Panc1 (cell line): ENCODE results near the gene PLXNB1. TPM values are rescaled to one million over a fixed set of nuclear protein-coding genes. Genes with fewer than 3 reads are reported as not detected.

Source experiments
- ATAC-seq: fragments of 200-7000 bp; cut with Tn5 transposase; 2 replicates; pipeline ENCODE4 v1.9.1; 2020; ENCODE audit warnings: mild to moderate bottlenecking, moderate library complexity
- BruUV-seq: library from RNA; stranded (reverse); fragments of 400-500 nt; replicated peaks from 2 replicates; lab custom pipeline; 2021; lab: Mats Ljungman, UMichigan
- CTCF ChIA-PET: fragments of 300-600 bp; sonication (Branson Sonifier 250); formaldehyde crosslinking; loops from one replicate; lab custom pipeline; 2022; ENCODE audit warnings: antibody characterized with exemption; lab: Charles Lee
- POLR2A ChIA-PET: fragments of 300-600 bp; sonication (Branson Sonifier 250); formaldehyde crosslinking; loops from one replicate; lab custom pipeline; 2022; ENCODE audit warnings: antibody characterized with exemption; lab: Charles Lee
- DNase-seq: peaks from one replicate; pipeline ENCODE4 v3.0.0-alpha.2; 2010; ENCODE audit warnings: low read depth, low spot score
- H3K27ac ChIP-seq: 2 replicates; pipeline ENCODE4 v1.5.1; 2011; ENCODE audit warnings: mild to moderate bottlenecking, low read length, inconsistent platforms
- H3K27me3 ChIP-seq: fragments of 200-500 bp; sonication (Bioruptor generic); 2 replicates; pipeline ENCODE4 v1.6.0; 2014; ENCODE audit warnings: low read length, inconsistent platforms; ENCODE audit not compliant: control insufficient read depth, insufficient read depth
- H3K36me3 ChIP-seq: fragments of 200-500 bp; sonication (Bioruptor generic); 2 replicates; pipeline ENCODE4 v1.5.1; 2014; ENCODE audit warnings: inconsistent platforms, mild to moderate bottlenecking, low read length, moderate library complexity; ENCODE audit not compliant: control insufficient read depth, insufficient read depth
- H3K4me1 ChIP-seq: 2 replicates; pipeline ENCODE4 v1.5.1; 2011; ENCODE audit warnings: inconsistent platforms, mild to moderate bottlenecking, low read length, moderate library complexity; ENCODE audit not compliant: control insufficient read depth, insufficient read depth
- H3K4me3 ChIP-seq, 2 experiments: 2 replicates each; pipeline ENCODE4 v1.5.1; 2011 to 2012; ENCODE audit warnings: low read depth in 2 of 2, low read length in 2 of 2, mild to moderate bottlenecking in 2 of 2, inconsistent platforms in 1 of 2, moderate library complexity in 1 of 2
- H3K9me3 ChIP-seq: fragments of 200-500 bp; sonication (Bioruptor generic); 2 replicates; pipeline ENCODE4 v1.5.1; 2014; ENCODE audit warnings: low read depth, mild to moderate bottlenecking, inconsistent platforms, low read length, moderate library complexity; ENCODE audit not compliant: control insufficient read depth, insufficient read depth
- CTCF ChIP-seq: fragments of 450-650 bp; IDR thresholded peaks from 2 replicates; pipeline ENCODE4 v1.5.1; 2017; ENCODE audit warnings: mild to moderate bottlenecking
- SIN3A ChIP-seq: IDR thresholded peaks from 2 replicates; pipeline ENCODE4 v1.6.1; 2012; ENCODE audit warnings: low read depth, mild to moderate bottlenecking, low read length, moderate library complexity, borderline replicate concordance; ENCODE audit not compliant: insufficient read depth
- in situ Hi-C: cut with HindIII; loops from 2 replicates; pipeline ENCODE4 v1.10.0; 2016; ENCODE audit warnings: low sequenced_read_pairs, low pct_unique_long_range_greater_than_20kb
- intact Hi-C: fragments of 100-400 bp; cut with micrococcal nuclease; formaldehyde crosslinking; loops from one replicate; pipeline ENCODE4 v1.10.0; 2022; ENCODE audit not compliant: unreplicated experiment
- total RNA-seq: library from RNA; stranded (reverse); gene quantifications from one replicate; pipeline ENCODE4 v1.2.1, GENCODE V29; 2021; ENCODE audit not compliant: unreplicated experiment
- TF ChIP-seq, protein P1 (sequence below), 2 experiments: IDR thresholded peaks; 2 replicates each; pipeline ENCODE4 v1.6.1; 2011 to 2012; ENCODE audit warnings: low read depth in 2 of 2, control low read depth in 1 of 2, low read length in 1 of 2, mild to moderate bottlenecking in 1 of 2, moderate library complexity in 1 of 2; ENCODE audit not compliant: insufficient read depth in 1 of 2

The PLXNB1 gene
- total RNA-seq, 1 experiment from 2014 or later = 22.8 TPM

DNA sequence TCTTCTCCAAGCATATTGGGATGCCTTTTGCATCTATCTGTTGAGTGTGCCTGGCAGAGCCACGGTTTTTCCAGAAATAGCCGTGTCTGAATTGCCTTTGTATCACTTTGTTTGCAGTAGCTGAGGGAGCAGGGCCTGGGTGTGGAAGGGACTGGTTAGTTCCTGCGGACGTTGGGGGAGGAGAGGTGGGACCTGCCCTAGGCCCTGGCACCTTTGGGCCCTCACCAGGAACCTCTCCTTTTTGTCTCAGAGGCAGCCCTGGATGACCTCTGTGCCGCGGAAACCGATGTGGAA, 35.3 kb upstream of the PLXNB1 start:
- in situ Hi-C loops = no loop called here
- H3K9me3 ChIP-seq = no peaks in the 10 kb centered on the region
- DNase-seq (no peak), ATAC-seq (peak; percentile 5)
- H3K27ac ChIP-seq = peak overlapping the region; percentile 65
- TF ChIP-seq SIN3A (no peak), CTCF (no peak)
- TF ChIP-seq, protein P1, sequence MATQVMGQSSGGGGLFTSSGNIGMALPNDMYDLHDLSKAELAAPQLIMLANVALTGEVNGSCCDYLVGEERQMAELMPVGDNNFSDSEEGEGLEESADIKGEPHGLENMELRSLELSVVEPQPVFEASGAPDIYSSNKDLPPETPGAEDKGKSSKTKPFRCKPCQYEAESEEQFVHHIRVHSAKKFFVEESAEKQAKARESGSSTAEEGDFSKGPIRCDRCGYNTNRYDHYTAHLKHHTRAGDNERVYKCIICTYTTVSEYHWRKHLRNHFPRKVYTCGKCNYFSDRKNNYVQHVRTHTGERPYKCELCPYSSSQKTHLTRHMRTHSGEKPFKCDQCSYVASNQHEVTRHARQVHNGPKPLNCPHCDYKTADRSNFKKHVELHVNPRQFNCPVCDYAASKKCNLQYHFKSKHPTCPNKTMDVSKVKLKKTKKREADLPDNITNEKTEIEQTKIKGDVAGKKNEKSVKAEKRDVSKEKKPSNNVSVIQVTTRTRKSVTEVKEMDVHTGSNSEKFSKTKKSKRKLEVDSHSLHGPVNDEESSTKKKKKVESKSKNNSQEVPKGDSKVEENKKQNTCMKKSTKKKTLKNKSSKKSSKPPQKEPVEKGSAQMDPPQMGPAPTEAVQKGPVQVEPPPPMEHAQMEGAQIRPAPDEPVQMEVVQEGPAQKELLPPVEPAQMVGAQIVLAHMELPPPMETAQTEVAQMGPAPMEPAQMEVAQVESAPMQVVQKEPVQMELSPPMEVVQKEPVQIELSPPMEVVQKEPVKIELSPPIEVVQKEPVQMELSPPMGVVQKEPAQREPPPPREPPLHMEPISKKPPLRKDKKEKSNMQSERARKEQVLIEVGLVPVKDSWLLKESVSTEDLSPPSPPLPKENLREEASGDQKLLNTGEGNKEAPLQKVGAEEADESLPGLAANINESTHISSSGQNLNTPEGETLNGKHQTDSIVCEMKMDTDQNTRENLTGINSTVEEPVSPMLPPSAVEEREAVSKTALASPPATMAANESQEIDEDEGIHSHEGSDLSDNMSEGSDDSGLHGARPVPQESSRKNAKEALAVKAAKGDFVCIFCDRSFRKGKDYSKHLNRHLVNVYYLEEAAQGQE (IDR thresholded peaks at IDR 0.05; ENCODE audit: insufficient read depth in 1 of 2, low read depth in 2 of 2, low read length in 1 of 2) = no peak
- H3K36me3 ChIP-seq = peaks cover 2% of the 10 kb centered on the region; the same call in 1 of the 2 replicates
- H3K4me3 ChIP-seq = no peak overlapping the region
- no peaks in the 10 kb centered on the region for H3K27me3 ChIP-seq
- ChIA-PET POLR2A (no interaction called here), CTCF (no interaction called here)
- intact Hi-C loops = loop anchor here (5.0 kb wide), 1 partner anchor 82 kb away; no protein-coding TSS in a partner anchor
- no TSS peak for BruUV-seq
- peaks cover 10% of the 10 kb centered on the region for H3K4me1 ChIP-seq

GRCh38 chr3:48464713-48465221, 34.9 kb upstream of the PLXNB1 start:
- TF ChIP-seq, protein P1 (IDR thresholded peaks at IDR 0.05; ENCODE audit: insufficient read depth in 1 of 2, low read depth in 2 of 2, low read length in 1 of 2) = no peak
- no peak for ATAC-seq
- CTCF ChIA-PET = interaction anchor here (1.0 kb wide), 1 partner anchor 84 kb away, joined by 5 read pairs; no protein-coding TSS in a partner anchor

More at GRCh38 chr3:48464713-48465221, 34.9 kb upstream of the PLXNB1 start:
- intact Hi-C loops (loop anchor here (5.0 kb wide), 1 partner anchor 83 kb away; no protein-coding TSS in a partner anchor), in situ Hi-C loops (no loop called here)
- H3K9me3 ChIP-seq = no peaks in the 10 kb centered on the region
- H3K36me3 ChIP-seq = peaks cover 2% of the 10 kb centered on the region; the same call in 1 of the 2 replicates
- DNase-seq = no peak
- H3K4me3 ChIP-seq = no peak overlapping the region
- no TSS peak for BruUV-seq
- peaks cover 10% of the 10 kb centered on the region for H3K4me1 ChIP-seq
- POLR2A ChIA-PET = no interaction called here
- peak overlapping the region; percentile 65 for H3K27ac ChIP-seq
- no peaks in the 10 kb centered on the region for H3K27me3 ChIP-seq
